Measurements from ENCODE around the gene KRT40. TPM values are rescaled to one million over a fixed set of nuclear protein-coding genes. Genes with fewer than 3 reads are reported as not detected.

Gene KRT40
- total and polyA plus RNA-seq, 4 donors, result not detected

GRCh38 chr17:41029633-41030245 lies 45.6 kb upstream of the KRT40 start, which contains the start of gene KRTAP1-4:
Gene KRTAP1-4, minus strand, starts transcription at chr17:41030195. Its CDS starts 117 bp downstream, at chr17:41030078.
- peaks cover 0 to 3% (median 0%) of the 10 kb centered on the region in 4 donors for H3K27me3 ChIP-seq (ENCODE audit: control insufficient read depth in 4 of 4, insufficient read depth in 4 of 4, low read length in 3 of 4)
- H3K9me3 ChIP-seq (ENCODE audit: control insufficient read depth in 4 of 4, low read length in 3 of 4), result no peaks in the 10 kb centered on the region
- no peak for TF ChIP-seq CTCF (IDR thresholded peaks at IDR 0.05; ENCODE audit: low read depth, low read length, missing input control)
- TF ChIP-seq SP1 (IDR thresholded peaks at IDR 0.05), result no peak
- no peak for TF ChIP-seq FOXA1 (IDR thresholded peaks at IDR 0.05)
- TF ChIP-seq RXRA (IDR thresholded peaks at IDR 0.05), result no peak
- no peak for TF ChIP-seq FOXA2 (IDR thresholded peaks at IDR 0.05)
- no peak for TF ChIP-seq GABPA (IDR thresholded peaks at IDR 0.05 in 1 of 2, conservative IDR thresholded peaks at IDR 0.05 in 1 of 2)
- no peak for TF ChIP-seq ZBTB33 (IDR thresholded peaks at IDR 0.05)
- no peak for TF ChIP-seq NR2F2 (IDR thresholded peaks at IDR 0.05)
- DNase-seq (ENCODE audit: low spot score), result no peak
- no peaks in the 10 kb centered on the region for H3K36me3 ChIP-seq (ENCODE audit: control insufficient read depth in 4 of 4, insufficient read depth in 3 of 4, low read depth in 1 of 4, low read length in 3 of 4)
- H3K9ac ChIP-seq (ENCODE audit: low read depth in 1 of 2, low read length in 2 of 2), result no peak within 1 kb of the TSS
- 66% methylated on average over 12 of the region's 12 CpGs for WGBS
- H3K4me1 ChIP-seq (ENCODE audit: control insufficient read depth in 4 of 4, insufficient read depth in 4 of 4, low read length in 3 of 4), result no peaks in the 10 kb centered on the region
- no peak within 1 kb of the TSS for H3K4me3 ChIP-seq (ENCODE audit: low read depth in 1 of 3, low read length in 3 of 3)
- H3K27ac ChIP-seq (ENCODE audit: low read depth in 1 of 2, low read length in 2 of 2), result no peak within 1 kb of the TSS

GRCh38 chr17:41026715-41027471 lies 42.8 kb upstream of the KRT40 start, which contains the start of gene KRTAP1-5:
Gene KRTAP1-5, minus strand, starts transcription at chr17:41027208. Its CDS starts 53 bp downstream, at chr17:41027155.
- DNase-seq (ENCODE audit: low spot score), result no peak
- Histone ChIP-seq H3K9ac (ENCODE audit: low read depth in 1 of 2, low read length in 2 of 2) (no peak within 1 kb of the TSS), H3K4me3 (ENCODE audit: low read depth in 1 of 3, low read length in 3 of 3) (no peak within 1 kb of the TSS), H3K9me3 (ENCODE audit: control insufficient read depth in 4 of 4, low read length in 3 of 4) (peaks cover 0 to 3% (median 0%) of the 10 kb centered on the region in 4 donors), H3K27ac (ENCODE audit: low read depth in 1 of 2, low read length in 2 of 2) (no peak within 1 kb of the TSS), H3K4me1 (ENCODE audit: control insufficient read depth in 4 of 4, insufficient read depth in 4 of 4, low read length in 3 of 4) (no peaks in the 10 kb centered on the region), H3K36me3 (ENCODE audit: control insufficient read depth in 4 of 4, insufficient read depth in 3 of 4, low read depth in 1 of 4, low read length in 3 of 4) (no peaks in the 10 kb centered on the region), H3K27me3 (ENCODE audit: control insufficient read depth in 4 of 4, insufficient read depth in 4 of 4, low read length in 3 of 4) (peaks cover 0 to 3% (median 0%) of the 10 kb centered on the region in 4 donors)
- WGBS, result 72% methylated on average over 9 of the region's 9 CpGs
- TF ChIP-seq MAX (IDR thresholded peaks at IDR 0.05) (no peak), FOXA1 (IDR thresholded peaks at IDR 0.05) (no peak)

- Histone ChIP-seq H3K9ac (ENCODE audit: low read depth in 1 of 2, low read length in 2 of 2) (no peak overlapping the region), H3K4me1 (ENCODE audit: control insufficient read depth in 4 of 4, insufficient read depth in 4 of 4, low read length in 3 of 4) (no peaks in the 10 kb centered on the region), H3K27ac (ENCODE audit: low read depth in 1 of 2, low read length in 2 of 2) (no peak overlapping the region), H3K27me3 (ENCODE audit: control insufficient read depth in 4 of 4, insufficient read depth in 4 of 4, low read length in 3 of 4) (peaks cover 0 to under 1% (median 0%) of the 10 kb centered on the region in 4 donors), H3K9me3 (ENCODE audit: control insufficient read depth in 4 of 4, low read length in 3 of 4) (peaks cover 0 to 11% (median 2%) of the 10 kb centered on the region in 4 donors), H3K4me3 (ENCODE audit: low read depth in 1 of 3, low read length in 3 of 3) (no peak overlapping the region), H3K36me3 (ENCODE audit: control insufficient read depth in 4 of 4, insufficient read depth in 3 of 4, low read depth in 1 of 4, low read length in 3 of 4) (no peaks in the 10 kb centered on the region)
- no peak for DNase-seq (ENCODE audit: low spot score)
- 68% methylated on average over 3 of the region's 3 CpGs for WGBS
- TF ChIP-seq ATF3 (IDR thresholded peaks at IDR 0.05), result no peak
- no peak for TF ChIP-seq ZBTB33 (IDR thresholded peaks at IDR 0.05)
- no peak for TF ChIP-seq CTCF (IDR thresholded peaks at IDR 0.05; ENCODE audit: low read depth, low read length, missing input control)
- TF ChIP-seq RXRA (IDR thresholded peaks at IDR 0.05), result no peak
- no peak for TF ChIP-seq GABPA (IDR thresholded peaks at IDR 0.05 in 1 of 2, conservative IDR thresholded peaks at IDR 0.05 in 1 of 2)
- no peak for TF ChIP-seq YY1 (IDR thresholded peaks at IDR 0.05)
- TF ChIP-seq TAF1 (conservative IDR thresholded peaks at IDR 0.05), result no peak
- no peak for TF ChIP-seq JUND (IDR thresholded peaks at IDR 0.05)
- TF ChIP-seq SP1 (IDR thresholded peaks at IDR 0.05), result no peak
- no peak for TF ChIP-seq NR2F2 (IDR thresholded peaks at IDR 0.05)
Measured at GRCh38 chr17:41024697-41025096, 40.6 kb upstream of the KRT40 start.

All from liver (tissue), 9 donors.